HepG2 (cell line): Measurements from ENCODE around the gene ST6GALNAC2. TPM values are rescaled to one million over a fixed set of nuclear protein-coding genes. Genes with fewer than 3 reads are reported as not detected.

Experiments used
- E2F2 ChIP-seq: sonication (generic); formaldehyde crosslinking; IDR thresholded peaks from 2 replicates; pipeline ENCODE4 v1.4.0; 2020; ENCODE audit warnings: missing genetic modification reagents, borderline replicate concordance
- E2F5 ChIP-seq: sonication (generic); formaldehyde crosslinking; conservative IDR thresholded peaks from 2 replicates; pipeline ENCODE4 v1.4.0; 2020; ENCODE audit warnings: missing genetic modification reagents
- FOXP4 ChIP-seq: sonication (generic); formaldehyde crosslinking; IDR thresholded peaks from 2 replicates; pipeline ENCODE4 v1.4.0; 2020; ENCODE audit warnings: missing genetic modification reagents
- HMGXB3 ChIP-seq: sonication (generic); formaldehyde crosslinking; IDR thresholded peaks from 2 replicates; pipeline ENCODE4 v1.4.0; 2020; ENCODE audit warnings: missing genetic modification reagents, borderline replicate concordance
- KAT8 ChIP-seq: IDR thresholded peaks from 2 replicates; pipeline ENCODE4 v1.6.1; 2016; ENCODE audit warnings: missing genetic modification reagents, missing compliant biosample characterization
- KDM6A ChIP-seq: IDR thresholded peaks from 2 replicates; pipeline ENCODE4 v1.6.1; 2016; ENCODE audit warnings: low read depth
- TRIM22 ChIP-seq: fragments of 450-650 bp; IDR thresholded peaks from 2 replicates; pipeline ENCODE4 v1.6.1; 2017
- TSC22D2 ChIP-seq: sonication (generic); formaldehyde crosslinking; IDR thresholded peaks from 2 replicates; pipeline ENCODE4 v1.5.1; 2020; ENCODE audit warnings: missing genetic modification reagents, mild to moderate bottlenecking, borderline replicate concordance
- ZBTB20 ChIP-seq: sonication (generic); formaldehyde crosslinking; IDR thresholded peaks from 2 replicates; pipeline ENCODE4 v1.8.1; 2023; ENCODE audit warnings: missing genetic modification reagents, low read depth, mild to moderate bottlenecking, borderline replicate concordance
- ZFY ChIP-seq: sonication (generic); formaldehyde crosslinking; IDR thresholded peaks from 2 replicates; pipeline ENCODE4 v1.4.0; 2020; ENCODE audit warnings: missing genetic modification reagents
- ZNF574 ChIP-seq: sonication (generic); formaldehyde crosslinking; IDR thresholded peaks from 2 replicates; pipeline ENCODE4 v1.4.0; 2020; ENCODE audit warnings: missing genetic modification reagents
- ZNF784 ChIP-seq: sonication (generic); formaldehyde crosslinking; IDR thresholded peaks from 2 replicates; pipeline ENCODE4 v1.5.1; 2020; ENCODE audit warnings: missing genetic modification reagents, mild to moderate bottlenecking, borderline replicate concordance
- ZNF883 ChIP-seq: sonication (generic); formaldehyde crosslinking; IDR thresholded peaks from 2 replicates; pipeline ENCODE4 v1.5.1; 2020; ENCODE audit warnings: mild to moderate bottlenecking, missing genetic modification reagents; ENCODE audit errors: not compliant biosample characterization
- polyA plus RNA-seq, 8 experiments: library from polyadenylated mRNA; depleted of rRNA in 3 of 8; stranded (reverse) in 7 of 8; unstranded in 1 of 8; fragments of >200 nt; fragmentation: Illumina TruSeq in 4 of 8; extraction: Trizol in 4 of 8; gene quantifications; 2 replicates each; pipeline versions ENCODE4 v1.2.1 to v1.2.3, GENCODE V29; 2011 to 2016; ENCODE audit warnings: low read depth in 4 of 8, missing spikeins in 1 of 8, mixed read lengths in 1 of 8; ENCODE audit not compliant: insufficient read depth in 1 of 8
- total RNA-seq, 5 experiments: library from RNA; depleted of rRNA; stranded (reverse); fragments of >200 nt; fragmentation: Illumina TruSeq; extraction: Trizol; gene quantifications; 2 replicates each; pipeline ENCODE4 v1.2.3, GENCODE V29; 2016; ENCODE audit warnings: low read depth in 1 of 5

Gene ST6GALNAC2
- total and polyA plus RNA-seq, 2 of the 13 experiments (the other 11 are each of a cell fraction or from before 2014, with no cell fraction given), result 0.12 to 0.49 TPM

GRCh38 chr17:76548378-76549214 lies 37.1 kb downstream of the ST6GALNAC2 start (continued):
- no peak for TF ChIP-seq ZNF784 (CRISPR knock-in tag)
- no peak for TF ChIP-seq E2F2 (CRISPR knock-in tag)
- no peak for TF ChIP-seq ZNF883 (CRISPR knock-in tag)
- 0 out of 2 replicates have a peak, but pooled peaks have one; percentile 15 for TF ChIP-seq KDM6A
- TF ChIP-seq E2F5 (CRISPR knock-in tag), result no peak
- TF ChIP-seq HMGXB3, result no peak
- peak; percentile 71 for TF ChIP-seq ZFY (CRISPR knock-in tag)
- peak; percentile 53; the same call in 1 of the 2 replicates for TF ChIP-seq ZBTB20
- TF ChIP-seq TRIM22, result no peak
- TF ChIP-seq ZNF574 (CRISPR knock-in tag), result peak; percentile 28; the same call in 1 of the 2 replicates
- 0 out of 2 replicates have a peak, but pooled peaks have one; percentile 28 for TF ChIP-seq KAT8 (CRISPR knock-in tag)
- TF ChIP-seq FOXP4 (CRISPR knock-in tag), result peak; percentile 49; the same call in 1 of the 2 replicates
- no peak for TF ChIP-seq TSC22D2
